Measurements from ENCODE around the gene MYOF. TPM values are rescaled to one million over a fixed set of nuclear protein-coding genes. Genes with fewer than 3 reads are reported as not detected.

The MYOF gene
- total RNA-seq, 1 donor from 2014 or later, result 87.9 TPM

Small RNAs within 50 kb of the gene (small RNA-seq; reads per million reads assigned to genes)
- gene RNA5SP323 (ENCODE audit: low replicate concordance), result not detected

Other genes starting within 250 kb of the MYOF start
- 8.9 TPM for gene CEP55, start 14.3 kb upstream of the MYOF start, total RNA-seq
- not detected for gene FFAR4, start 84.3 kb upstream of the MYOF start, total RNA-seq
- 2.8 TPM for gene RBP4, start 118.9 kb upstream of the MYOF start, total RNA-seq
- gene PDE6C, start 130.2 kb upstream of the MYOF start, total RNA-seq, result not detected
- gene FRA10AC1, start 220.3 kb upstream of the MYOF start, total RNA-seq, result 19.1 TPM

Measured in tongue (tissue), 2 donors.